ENCODE data around the gene KXD1.

GRCh38 chr19:18605546-18606280, 48.0 kb downstream of the KXD1 start:
- TF ChIP-seq CTCF (conservative IDR thresholded peaks at IDR 0.05 in 1 of 2, IDR thresholded peaks at IDR 0.05 in 1 of 2; ENCODE audit: low read depth in 1 of 2, low read length in 2 of 2) (no peak), EZH2 (IDR thresholded peaks at IDR 0.05; ENCODE audit: low read length, missing control alignments) (peak; percentile 89)
